ENCODE results near the gene GSTM3.

The GSTM3 gene

DNA sequence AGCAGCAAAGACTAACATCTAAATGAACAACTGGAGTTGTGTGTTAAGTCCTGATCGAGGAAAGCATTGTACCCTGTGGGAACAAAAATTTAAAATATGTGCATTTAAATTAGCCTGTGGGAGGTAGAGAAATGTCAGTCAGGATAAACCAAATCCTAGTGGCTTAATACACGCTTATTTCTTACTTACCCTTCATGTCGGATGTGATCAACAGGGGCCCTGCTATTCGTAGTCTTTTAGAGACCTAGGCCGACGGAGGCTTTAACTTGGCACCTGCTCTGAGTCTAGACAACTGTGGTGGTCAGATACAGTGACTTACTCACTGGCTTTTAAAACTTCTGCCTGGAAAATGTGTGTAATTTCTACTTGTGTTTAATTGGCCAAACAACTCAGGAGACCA, 10.2 kb downstream of the GSTM3 start:
- Mint-ChIP-seq H3K4me3 (no peak overlapping the region), H3K27ac (no peak overlapping the region)

DNA sequence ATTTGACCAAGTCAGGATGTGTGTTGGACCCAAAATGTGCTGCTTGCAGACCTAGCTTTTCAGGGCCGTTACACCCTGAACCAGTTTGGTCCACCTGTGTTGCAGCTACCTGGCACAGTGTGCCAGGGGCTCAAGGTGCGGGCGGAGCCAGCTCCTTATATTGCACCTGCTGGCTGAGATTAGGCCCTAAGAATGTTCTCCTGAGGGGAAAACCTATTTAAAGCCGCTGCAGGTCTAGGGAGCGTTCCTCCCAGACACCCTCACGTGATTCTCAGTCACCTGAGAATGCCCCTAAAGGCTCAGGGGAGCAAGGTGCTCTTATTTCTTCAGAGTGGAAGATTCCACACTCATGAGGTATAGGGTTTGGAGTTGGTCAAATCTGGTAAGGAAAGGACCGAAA, 12.0 kb downstream of the GSTM3 start:
- H3K4me3 Mint-ChIP-seq, result no peak overlapping the region
- H3K36me3 Mint-ChIP-seq, result no peaks in the 10 kb centered on the region
- no peaks in the 10 kb centered on the region for H3K9me3 Mint-ChIP-seq (ENCODE audit: low read depth)
- no peaks in the 10 kb centered on the region for H3K4me1 Mint-ChIP-seq (ENCODE audit: low read depth)
- H3K27ac Mint-ChIP-seq, result no peak overlapping the region
- peaks cover 1% of the 10 kb centered on the region for H3K27me3 Mint-ChIP-seq

More for the DNA sequence above, 10.2 kb downstream of the GSTM3 start:
- no peaks in the 10 kb centered on the region for H3K36me3 Mint-ChIP-seq
- H3K4me1 Mint-ChIP-seq (ENCODE audit: low read depth), result no peaks in the 10 kb centered on the region
- H3K27me3 Mint-ChIP-seq, result no peaks in the 10 kb centered on the region
- H3K9me3 Mint-ChIP-seq (ENCODE audit: low read depth), result no peaks in the 10 kb centered on the region

DNA sequence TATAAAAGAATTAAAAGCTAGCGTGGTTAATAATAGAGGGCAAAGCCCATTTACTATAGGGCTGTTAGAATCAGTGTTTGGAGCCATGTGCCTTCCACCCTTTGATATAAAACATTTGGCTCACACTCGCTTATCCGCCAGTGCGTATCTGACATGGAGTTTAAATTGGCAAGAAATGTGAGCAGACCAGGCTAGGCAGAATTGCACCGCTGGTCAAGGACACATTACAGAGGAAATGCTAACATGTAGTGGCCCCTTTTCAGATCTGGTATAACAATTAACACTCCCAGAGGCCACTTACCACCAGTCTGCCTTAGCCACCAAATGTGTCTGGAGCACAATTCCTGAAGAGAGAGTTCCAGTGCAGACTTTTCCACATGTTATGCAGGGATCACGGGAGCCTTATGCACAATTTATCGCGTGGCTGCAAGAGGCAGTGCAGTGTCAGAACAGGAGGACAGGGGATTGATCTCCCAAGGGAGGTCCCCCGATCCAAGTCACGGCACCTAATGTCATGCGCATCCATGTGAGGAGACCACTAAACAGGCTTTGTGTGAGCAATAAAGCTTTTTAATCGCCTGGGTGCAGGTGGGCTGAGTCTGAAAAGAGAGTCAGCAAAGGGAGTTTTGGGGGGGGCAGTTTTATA, 14.0 kb downstream of the GSTM3 start:
- no peaks in the 10 kb centered on the region for H3K9me3 Mint-ChIP-seq (ENCODE audit: low read depth)
- H3K4me1 Mint-ChIP-seq (ENCODE audit: low read depth), result no peaks in the 10 kb centered on the region
- H3K36me3 Mint-ChIP-seq, result no peaks in the 10 kb centered on the region
- H3K27me3 Mint-ChIP-seq, result peaks cover 1% of the 10 kb centered on the region
- H3K4me3 Mint-ChIP-seq, result no peak overlapping the region
- no peak overlapping the region for H3K27ac Mint-ChIP-seq

DNA sequence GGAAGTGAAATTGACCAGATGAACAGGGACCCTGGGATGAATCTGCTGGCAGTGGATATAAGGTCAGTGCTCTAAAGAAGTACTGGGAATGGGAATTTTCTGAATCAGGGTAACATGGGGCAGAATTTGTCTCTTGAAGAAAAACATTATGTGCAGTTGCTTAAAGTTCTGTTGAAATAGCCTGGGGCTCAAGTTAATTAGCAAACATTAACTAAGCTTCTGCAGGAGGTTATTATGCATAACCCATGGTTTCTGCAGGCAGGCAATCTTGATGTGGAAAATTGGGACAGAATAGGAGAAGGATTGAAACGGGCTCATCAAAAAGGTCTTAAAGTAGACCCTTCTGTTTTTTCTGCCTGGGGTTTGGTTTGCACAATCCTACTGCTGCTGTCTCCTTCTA, 14.8 kb downstream of the GSTM3 start:
- Mint-ChIP-seq H3K36me3 (no peaks in the 10 kb centered on the region), H3K9me3 (ENCODE audit: low read depth) (no peaks in the 10 kb centered on the region), H3K4me3 (no peak overlapping the region), H3K27ac (no peak overlapping the region), H3K27me3 (peaks cover 1% of the 10 kb centered on the region), H3K4me1 (ENCODE audit: low read depth) (no peaks in the 10 kb centered on the region)

DNA sequence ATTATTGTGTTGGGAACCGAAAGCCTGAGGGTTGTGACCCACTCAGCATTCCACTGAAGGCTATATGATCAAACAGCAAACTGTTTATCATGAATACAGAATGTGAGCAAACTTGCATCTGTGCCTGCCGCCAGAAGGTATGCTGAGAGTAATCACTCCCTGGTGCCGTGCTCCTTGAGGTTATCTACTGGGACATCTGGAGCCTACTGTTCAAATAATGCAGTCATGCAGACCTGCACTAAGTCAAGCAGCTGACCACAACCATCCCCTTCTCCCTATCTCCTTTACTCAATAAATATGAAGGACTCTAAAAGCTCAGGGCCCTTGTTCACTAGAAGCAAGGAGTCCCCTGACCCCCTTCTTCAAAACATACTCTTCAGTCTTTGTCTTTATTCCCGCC, 15.3 kb downstream of the GSTM3 start:
- Mint-ChIP-seq H3K36me3 (no peaks in the 10 kb centered on the region), H3K9me3 (ENCODE audit: low read depth) (no peaks in the 10 kb centered on the region), H3K27ac (no peak overlapping the region), H3K4me1 (ENCODE audit: low read depth) (no peaks in the 10 kb centered on the region), H3K4me3 (no peak overlapping the region), H3K27me3 (peaks cover 1% of the 10 kb centered on the region)

DNA sequence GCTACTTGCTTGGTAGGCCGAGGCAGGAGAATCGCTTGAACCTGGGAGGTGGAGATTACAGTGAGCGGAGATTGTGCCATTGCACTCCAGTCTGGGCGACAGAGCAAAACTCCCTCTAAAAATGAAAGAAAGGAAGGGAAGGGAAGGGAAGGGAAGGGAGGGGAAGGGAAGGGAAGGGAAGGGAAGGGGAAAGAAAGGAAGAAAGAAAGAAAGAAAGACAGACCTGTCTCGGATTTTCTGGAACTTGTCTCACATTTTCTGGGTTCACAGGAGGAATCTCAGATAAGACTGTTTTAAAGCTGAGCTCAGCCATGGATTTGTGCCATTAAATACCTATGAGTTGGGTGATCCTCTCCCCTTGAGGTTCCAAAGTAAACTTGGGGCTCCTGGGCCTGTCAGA, 15.9 kb downstream of the GSTM3 start:
- Mint-ChIP-seq H3K9me3 (ENCODE audit: low read depth) (no peaks in the 10 kb centered on the region), H3K27ac (no peak overlapping the region), H3K4me1 (ENCODE audit: low read depth) (no peaks in the 10 kb centered on the region), H3K4me3 (no peak overlapping the region), H3K27me3 (peaks cover 1% of the 10 kb centered on the region), H3K36me3 (no peaks in the 10 kb centered on the region)

DNA sequence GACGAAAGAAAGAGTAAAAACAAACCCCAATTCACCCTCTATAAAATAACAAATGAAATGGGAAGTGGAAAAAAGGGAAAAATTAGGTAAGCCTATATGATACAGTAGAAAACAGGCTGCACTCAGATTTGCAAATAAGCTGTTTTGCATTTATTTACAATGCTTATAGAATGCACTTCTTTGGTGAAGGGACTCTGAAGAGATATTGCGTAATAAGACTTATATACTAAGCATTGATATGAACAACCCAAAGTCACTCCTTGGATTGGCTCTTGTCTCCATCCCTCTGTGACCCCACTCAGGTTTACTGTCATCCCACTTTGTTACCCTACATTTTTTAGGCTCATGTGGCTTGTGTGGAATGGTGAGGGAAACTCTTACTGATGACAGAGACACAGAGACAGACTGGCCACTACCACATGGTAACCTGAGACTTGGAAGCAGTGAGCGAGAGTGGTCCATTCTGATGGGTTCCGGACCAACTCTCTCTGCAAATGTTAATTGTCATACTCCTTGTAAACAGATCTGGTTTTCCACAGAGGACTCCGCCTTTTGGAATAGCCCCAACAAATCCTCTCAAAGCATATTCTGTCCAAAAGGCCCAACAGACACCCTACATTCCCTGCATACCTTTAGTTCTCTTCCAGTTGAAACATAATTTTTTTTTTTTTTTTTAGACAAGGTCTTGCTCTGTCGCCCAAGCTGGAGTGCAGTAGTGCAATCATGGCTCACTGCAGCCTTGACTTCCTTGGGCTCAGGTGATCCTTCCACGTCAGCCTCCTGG, 17.7 kb downstream of the GSTM3 start:
- no peaks in the 10 kb centered on the region for H3K9me3 Mint-ChIP-seq (ENCODE audit: low read depth)
- no peaks in the 10 kb centered on the region for H3K4me1 Mint-ChIP-seq (ENCODE audit: low read depth)
- H3K36me3 Mint-ChIP-seq, result no peaks in the 10 kb centered on the region
- no peak overlapping the region for H3K4me3 Mint-ChIP-seq
- no peak overlapping the region for H3K27ac Mint-ChIP-seq
- H3K27me3 Mint-ChIP-seq, result peaks cover 1% of the 10 kb centered on the region

DNA sequence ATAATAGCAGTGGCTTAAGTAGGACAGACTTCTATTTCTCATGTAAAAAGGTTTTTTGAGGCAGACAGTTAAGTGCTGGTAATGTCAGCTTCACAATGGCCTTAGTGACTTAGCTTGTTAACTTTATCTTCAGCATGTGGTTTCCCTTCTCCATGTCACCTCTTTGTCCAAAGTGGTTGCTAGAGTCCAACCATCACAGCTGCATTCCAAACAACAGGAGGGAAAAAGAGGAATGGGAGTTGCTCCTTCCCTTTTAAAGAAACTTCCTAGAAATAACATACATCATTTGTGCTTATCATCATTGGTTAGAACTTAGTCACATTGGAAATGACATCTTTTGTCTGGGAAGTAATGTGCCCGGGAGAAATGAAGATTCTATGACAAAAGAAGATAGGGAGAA, 18.9 kb downstream of the GSTM3 start:
- H3K9me3 Mint-ChIP-seq (ENCODE audit: low read depth), result no peaks in the 10 kb centered on the region
- no peaks in the 10 kb centered on the region for H3K36me3 Mint-ChIP-seq
- peaks cover 1% of the 10 kb centered on the region for H3K27me3 Mint-ChIP-seq
- no peaks in the 10 kb centered on the region for H3K4me1 Mint-ChIP-seq (ENCODE audit: low read depth)
- no peak overlapping the region for H3K27ac Mint-ChIP-seq
- H3K4me3 Mint-ChIP-seq, result no peak overlapping the region

DNA sequence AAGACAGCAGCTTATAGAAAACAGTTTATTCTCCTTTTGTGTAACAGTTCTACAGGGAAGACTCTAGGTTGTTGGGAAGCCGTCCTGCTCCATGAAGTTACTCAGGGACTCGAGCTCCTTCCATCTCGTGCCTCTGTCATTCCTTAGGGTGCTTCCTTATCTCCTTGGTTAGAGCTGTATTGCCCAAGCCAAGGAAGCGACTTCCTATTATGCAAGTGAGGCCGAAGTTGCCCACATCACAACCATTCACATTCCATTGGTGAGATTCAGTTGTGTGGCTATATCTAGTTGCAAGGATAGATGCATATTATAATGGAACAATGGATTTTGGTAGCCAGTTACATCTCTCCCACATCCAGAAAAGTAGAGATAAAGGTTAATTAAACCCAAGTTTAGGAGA, 19.8 kb downstream of the GSTM3 start:
- Mint-ChIP-seq H3K4me1 (ENCODE audit: low read depth) (no peaks in the 10 kb centered on the region), H3K27me3 (peaks cover 1% of the 10 kb centered on the region)

DNA sequence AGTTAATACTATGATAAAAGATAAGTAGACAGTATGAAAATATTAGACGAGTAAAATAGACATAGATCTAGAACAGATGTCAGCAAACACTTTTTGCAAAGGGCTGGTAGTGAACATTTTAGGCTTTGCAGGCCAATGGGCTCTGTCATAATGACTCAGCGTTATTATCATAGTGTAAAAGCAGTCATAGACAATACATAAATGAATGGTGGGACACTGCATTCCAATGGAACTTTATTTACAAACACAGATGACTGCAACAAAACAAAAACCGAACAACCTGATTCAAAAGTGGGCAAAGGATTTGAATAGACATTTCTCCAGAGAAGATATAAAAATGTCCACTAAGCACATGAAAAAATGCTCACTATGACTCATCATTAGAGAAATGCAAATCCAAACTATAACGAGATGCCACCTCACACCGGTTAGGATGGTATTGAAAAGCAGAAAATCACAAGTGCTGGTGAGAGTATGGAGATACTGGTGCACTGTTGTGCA, 21.5 kb downstream of the GSTM3 start:
- H3K9me3 Mint-ChIP-seq (ENCODE audit: low read depth), result no peaks in the 10 kb centered on the region
- no peaks in the 10 kb centered on the region for H3K36me3 Mint-ChIP-seq
- H3K4me1 Mint-ChIP-seq (ENCODE audit: low read depth), result no peaks in the 10 kb centered on the region
- H3K27me3 Mint-ChIP-seq, result peaks cover 6% of the 10 kb centered on the region
- H3K27ac Mint-ChIP-seq, result no peak overlapping the region
- no peak overlapping the region for H3K4me3 Mint-ChIP-seq

More for the DNA sequence above, 19.8 kb downstream of the GSTM3 start:
- H3K27ac Mint-ChIP-seq, result no peak overlapping the region
- no peaks in the 10 kb centered on the region for H3K9me3 Mint-ChIP-seq (ENCODE audit: low read depth)
- H3K36me3 Mint-ChIP-seq, result no peaks in the 10 kb centered on the region
- no peak overlapping the region for H3K4me3 Mint-ChIP-seq

DNA sequence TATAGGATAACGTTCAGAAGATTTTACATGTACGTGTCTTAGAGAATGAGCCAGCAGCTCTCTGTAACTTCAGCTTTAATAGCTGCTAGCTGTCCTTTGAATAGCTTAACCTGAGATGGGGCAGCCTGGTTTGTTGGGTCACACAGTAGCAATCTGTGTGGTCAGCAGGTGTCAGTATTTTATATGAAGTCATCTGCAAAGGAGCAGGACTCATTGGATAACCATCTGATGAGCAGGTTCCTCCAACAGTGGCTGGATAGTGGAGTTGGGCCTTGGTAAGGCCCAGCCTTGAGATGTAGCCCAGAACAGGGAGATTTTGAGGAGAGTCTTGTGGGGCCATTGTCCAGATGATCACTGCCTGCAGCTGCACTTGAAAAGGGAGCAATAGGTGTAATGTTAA, 22.3 kb downstream of the GSTM3 start:
- Mint-ChIP-seq H3K9me3 (ENCODE audit: low read depth) (no peaks in the 10 kb centered on the region), H3K27me3 (peaks cover 11% of the 10 kb centered on the region), H3K4me3 (no peak overlapping the region), H3K27ac (no peak overlapping the region), H3K36me3 (no peaks in the 10 kb centered on the region), H3K4me1 (ENCODE audit: low read depth) (no peaks in the 10 kb centered on the region)

DNA sequence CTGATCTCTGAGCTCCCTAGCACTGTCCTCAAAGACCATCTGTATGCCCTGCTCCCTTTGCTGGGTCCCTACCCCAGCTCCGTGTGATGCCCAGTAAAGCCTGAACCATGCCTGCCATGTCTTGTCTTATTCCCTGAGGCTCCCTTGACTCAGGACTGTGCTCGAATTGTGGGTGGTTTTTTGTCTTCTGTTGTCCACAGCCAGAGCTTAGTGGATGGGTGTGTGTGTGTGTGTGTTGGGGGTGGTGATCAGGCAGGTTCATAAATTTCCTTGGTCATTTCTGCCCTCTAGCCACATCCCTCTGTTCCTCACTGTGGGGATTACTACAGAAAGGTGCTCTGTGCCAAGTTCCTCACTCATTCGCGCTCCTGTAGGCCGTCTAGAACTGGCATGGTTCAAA, 23.1 kb downstream of the GSTM3 start:
- no peak overlapping the region for H3K4me3 Mint-ChIP-seq
- no peaks in the 10 kb centered on the region for H3K36me3 Mint-ChIP-seq
- no peak overlapping the region for H3K27ac Mint-ChIP-seq

DNA sequence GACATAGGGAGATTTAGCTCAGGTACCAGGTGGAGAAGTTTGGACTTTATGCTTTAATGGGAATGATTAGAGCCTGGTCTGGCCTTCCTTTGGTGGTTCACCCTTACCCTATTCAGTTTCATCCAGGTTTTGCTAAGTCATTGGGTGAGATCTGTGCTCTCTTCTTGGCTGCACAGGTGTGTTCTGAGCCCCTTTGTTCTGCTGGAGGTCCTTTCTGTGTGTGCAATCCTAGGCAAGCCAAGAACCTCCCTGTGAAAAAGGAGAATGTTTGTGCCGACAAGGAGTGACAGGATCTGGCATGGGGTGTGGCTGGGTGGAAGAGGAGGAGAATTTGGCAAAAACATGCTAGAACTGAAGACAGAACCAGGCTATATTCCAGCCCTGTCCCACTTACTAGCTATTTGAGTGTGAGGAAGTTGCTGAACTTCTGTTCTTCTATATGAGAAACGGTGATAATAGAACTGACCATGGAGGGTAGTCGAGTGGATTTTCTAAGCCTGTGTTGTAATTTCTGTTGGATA, 24.2 kb downstream of the GSTM3 start:
- H3K36me3 Mint-ChIP-seq, result no peaks in the 10 kb centered on the region
- H3K9me3 Mint-ChIP-seq (ENCODE audit: low read depth), result no peaks in the 10 kb centered on the region
- H3K27ac Mint-ChIP-seq, result no peak overlapping the region
- H3K4me1 Mint-ChIP-seq (ENCODE audit: low read depth), result no peaks in the 10 kb centered on the region
- no peak overlapping the region for H3K4me3 Mint-ChIP-seq
- H3K27me3 Mint-ChIP-seq, result peaks cover 13% of the 10 kb centered on the region

More for the DNA sequence above, 23.1 kb downstream of the GSTM3 start:
- peaks cover 13% of the 10 kb centered on the region for H3K27me3 Mint-ChIP-seq
- no peaks in the 10 kb centered on the region for H3K9me3 Mint-ChIP-seq (ENCODE audit: low read depth)
- no peaks in the 10 kb centered on the region for H3K4me1 Mint-ChIP-seq (ENCODE audit: low read depth)

DNA sequence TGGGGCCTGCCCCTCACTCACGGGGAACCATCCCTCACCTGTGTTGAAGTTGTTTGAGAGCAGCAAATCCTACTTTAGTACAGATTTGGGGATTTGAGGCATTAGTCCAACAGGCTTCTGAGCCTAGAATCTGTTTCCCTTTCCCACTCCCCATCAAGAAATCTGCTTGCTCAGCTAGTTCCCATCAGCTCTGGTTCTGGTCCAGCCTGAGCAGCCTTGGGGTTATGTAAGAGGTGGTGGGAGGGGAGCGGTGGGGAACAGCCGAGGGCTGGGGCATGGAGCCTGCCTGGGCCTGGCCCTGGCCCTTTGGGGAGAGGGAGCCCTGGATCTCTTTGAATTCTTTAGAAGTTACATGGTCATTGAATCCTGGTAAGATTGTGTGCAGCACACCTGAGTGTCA, 24.7 kb downstream of the GSTM3 start:
- Mint-ChIP-seq H3K4me1 (ENCODE audit: low read depth) (no peaks in the 10 kb centered on the region), H3K27ac (no peak overlapping the region), H3K27me3 (peaks cover 13% of the 10 kb centered on the region), H3K9me3 (ENCODE audit: low read depth) (no peaks in the 10 kb centered on the region), H3K4me3 (no peak overlapping the region), H3K36me3 (no peaks in the 10 kb centered on the region)

DNA sequence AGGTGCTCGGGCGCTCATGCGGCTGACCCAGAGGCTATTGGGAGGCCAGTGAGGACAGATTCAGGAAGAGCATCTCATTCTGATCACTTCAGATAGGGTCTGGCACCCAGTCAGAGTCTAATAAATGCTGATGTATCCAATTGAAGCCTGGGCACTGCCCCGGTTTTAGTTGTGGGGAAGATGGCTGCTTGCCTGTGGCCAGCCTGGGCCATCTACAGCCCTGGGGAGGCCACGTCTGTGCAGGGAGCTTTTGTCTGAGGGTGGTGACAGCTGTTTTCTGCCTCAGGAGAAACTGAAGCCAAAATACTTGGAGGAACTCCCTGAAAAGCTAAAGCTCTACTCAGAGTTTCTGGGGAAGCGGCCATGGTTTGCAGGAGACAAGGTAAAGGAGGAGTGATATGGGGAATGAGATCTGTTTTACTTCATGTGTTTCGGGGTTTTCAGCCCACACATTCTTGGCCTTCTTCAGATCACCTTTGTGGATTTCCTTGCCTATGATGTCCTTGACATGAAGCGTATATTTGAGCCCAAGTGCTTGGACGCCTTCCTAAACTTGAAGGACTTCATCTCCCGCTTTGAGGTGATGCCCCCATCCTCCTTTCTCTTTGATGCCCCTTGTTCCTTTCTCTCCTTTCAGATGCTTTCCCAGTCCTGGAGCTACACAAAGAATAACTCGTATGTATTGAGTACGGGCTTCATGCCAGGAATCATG, 26.0 kb downstream of the GSTM3 start:
- no peaks in the 10 kb centered on the region for H3K4me1 Mint-ChIP-seq (ENCODE audit: low read depth)
- H3K9me3 Mint-ChIP-seq (ENCODE audit: low read depth), result no peaks in the 10 kb centered on the region
- H3K36me3 Mint-ChIP-seq, result no peaks in the 10 kb centered on the region
- no peak overlapping the region for H3K4me3 Mint-ChIP-seq
- H3K27me3 Mint-ChIP-seq, result peaks cover 13% of the 10 kb centered on the region
- no peak overlapping the region for H3K27ac Mint-ChIP-seq
